Upper lobe of left lung (tissue), 6 donors: ENCODE results near the gene MBD3L5. TPM values are rescaled to one million over a fixed set of nuclear protein-coding genes. Genes with fewer than 3 reads are reported as not detected.

Experiments used
- ATAC-seq, 2 donors: fragments of 200-7000 bp; cut with Tn5 transposase; one replicate each; pipeline ENCODE4 v1.9.1; 2022; ENCODE audit warnings: mild to moderate bottlenecking in 2 of 2, moderate library complexity in 2 of 2; ENCODE audit not compliant: low FRiP score in 2 of 2
- DNase-seq, 2 donors: peaks; one replicate each; pipeline ENCODE4 v3.0.0-alpha.2; 2019 to 2020
- H3K27ac ChIP-seq, 4 donors: fragments of 200-600 bp; sonication (generic); one replicate each; pipeline ENCODE4 v1.5.1; 2016 to 2019
- H3K27me3 ChIP-seq, 4 donors: fragments of 200-600 bp; sonication (generic); one replicate each; pipeline ENCODE4 v1.5.1; 2017 to 2019
- H3K36me3 ChIP-seq, 4 donors: fragments of 200-600 bp; sonication (generic); one replicate each; pipeline ENCODE4 v1.5.1; 2016 to 2019
- H3K4me1 ChIP-seq, 4 donors: fragments of 200-600 bp; sonication (generic); one replicate each; pipeline ENCODE4 v1.5.1; 2018 to 2019
- H3K4me3 ChIP-seq, 4 donors: fragments of 200-600 bp; sonication (generic); one replicate each; pipeline ENCODE4 v1.5.1; 2017 to 2019; ENCODE audit warnings: mild to moderate bottlenecking in 2 of 4, moderate library complexity in 1 of 4
- H3K9me3 ChIP-seq, 4 donors: fragments of 200-600 bp; sonication (generic); one replicate each; pipeline ENCODE4 v1.5.1; 2018 to 2019
- CTCF ChIP-seq, 6 experiments: fragments of 450-650 bp in 4 of 6; fragments of 200-600 bp in 2 of 6; sonication (generic) in 2 of 6; IDR thresholded peaks; one replicate each; pipeline ENCODE4 v1.5.1; 2016 to 2019; ENCODE audit warnings: antibody characterized with exemption in 6 of 6
- EP300 ChIP-seq, 4 donors: sonication (generic); formaldehyde crosslinking; IDR thresholded peaks; one replicate each; pipeline ENCODE4 v1.5.1; 2017; ENCODE audit warnings: antibody characterized with exemption in 4 of 4, control low read depth in 2 of 4
- POLR2A ChIP-seq, 4 donors: fragments of 450-650 bp; IDR thresholded peaks; one replicate each; pipeline ENCODE4 v1.5.1; 2016 to 2017; ENCODE audit warnings: antibody characterized with exemption in 4 of 4, mild to moderate bottlenecking in 2 of 4
- POLR2AphosphoS5 ChIP-seq, 2 donors: sonication (generic); formaldehyde crosslinking; IDR thresholded peaks; one replicate each; pipeline ENCODE4 v1.5.1; 2017; ENCODE audit warnings: antibody characterized with exemption in 2 of 2
- WGBS, 2 donors: methylation state at CpG; one replicate each; pipeline ENCODE4 v1.1.5; 2017 to 2018; 5-methylcytosine and 5-hydroxymethylcytosine counted together
- total RNA-seq, 6 donors: library from RNA; depleted of rRNA in 4 of 6; stranded (reverse); fragments of >200 nt in 4 of 6; gene quantifications; one replicate each; pipeline versions ENCODE4 v1.1.0 to v1.2.1, GENCODE V29; 2016 to 2021
- donor health status: DM: no; HTN: no; CAD: no; lungs with moderate emphysema.
- donor health status: DM: no; HTN: yes; CAD: no; lungs with severe emphysema.

The MBD3L5 gene
- total RNA-seq, 6 donors from 2014 or later: not detected

GRCh38 chr19:7004313-7004931 lies 26.0 kb upstream of the MBD3L5 start:
- H3K4me3 ChIP-seq: no peak overlapping the region
- DNase-seq (no peak), ATAC-seq (peak in 1 of 2 donors; percentile 75)

GRCh38 chr19:7006135-7006704 lies 24.2 kb upstream of the MBD3L5 start:
- DNase-seq (no peak), ATAC-seq (no peak)
- H3K27me3 ChIP-seq: no peaks in the 10 kb centered on the region
- no peaks in the 10 kb centered on the region for H3K9me3 ChIP-seq
- H3K4me1 ChIP-seq: no peaks in the 10 kb centered on the region
- no peak for TF ChIP-seq POLR2AphosphoS5 (IDR thresholded peaks at IDR 0.05)
- no peak for TF ChIP-seq EP300 (IDR thresholded peaks at IDR 0.05)
- no peak for TF ChIP-seq POLR2A (IDR thresholded peaks at IDR 0.05)
- no peak for TF ChIP-seq CTCF (IDR thresholded peaks at IDR 0.05)
- no peaks in the 10 kb centered on the region for H3K36me3 ChIP-seq
- H3K4me3 ChIP-seq: no peak overlapping the region
- H3K27ac ChIP-seq: no peak overlapping the region
- 81 to 89% methylated on average over 9 to 11 of the region's 11 CpGs for WGBS, 2 donors

More at GRCh38 chr19:7004313-7004931, 26.0 kb upstream of the MBD3L5 start:
- Histone ChIP-seq H3K36me3 (no peaks in the 10 kb centered on the region), H3K4me1 (no peaks in the 10 kb centered on the region), H3K27me3 (no peaks in the 10 kb centered on the region), H3K27ac (no peak overlapping the region), H3K9me3 (no peaks in the 10 kb centered on the region)
- 90 to 94% methylated on average over 14 to 18 of the region's 18 CpGs for WGBS, 2 donors
- TF ChIP-seq POLR2A (IDR thresholded peaks at IDR 0.05): no peak
- no peak for TF ChIP-seq POLR2AphosphoS5 (IDR thresholded peaks at IDR 0.05)
- no peak for TF ChIP-seq CTCF (IDR thresholded peaks at IDR 0.05)
- TF ChIP-seq EP300 (IDR thresholded peaks at IDR 0.05): no peak

- no peaks in the 10 kb centered on the region for H3K9me3 ChIP-seq
- no peak for DNase-seq
- no peak for ATAC-seq
- H3K4me3 ChIP-seq: no peak overlapping the region
- TF ChIP-seq CTCF (IDR thresholded peaks at IDR 0.05) (no peak), EP300 (IDR thresholded peaks at IDR 0.05) (no peak), POLR2A (IDR thresholded peaks at IDR 0.05) (no peak), POLR2AphosphoS5 (IDR thresholded peaks at IDR 0.05) (no peak)
- H3K27me3 ChIP-seq: no peaks in the 10 kb centered on the region
- 55 to 58% methylated on average over 4 of the region's 4 CpGs for WGBS, 2 donors
- no peak overlapping the region for H3K27ac ChIP-seq
- no peaks in the 10 kb centered on the region for H3K4me1 ChIP-seq
- H3K36me3 ChIP-seq: no peaks in the 10 kb centered on the region
Measured at GRCh38 chr19:7007859-7008258, 22.5 kb upstream of the MBD3L5 start.

- 77 to 90% methylated on average over 8 to 12 of the region's 12 CpGs for WGBS, 2 donors
- no peaks in the 10 kb centered on the region for H3K27me3 ChIP-seq
- H3K27ac ChIP-seq: no peak overlapping the region
- H3K4me3 ChIP-seq: no peak overlapping the region
- H3K4me1 ChIP-seq: no peaks in the 10 kb centered on the region
- H3K9me3 ChIP-seq: no peaks in the 10 kb centered on the region
- TF ChIP-seq EP300 (IDR thresholded peaks at IDR 0.05) (no peak), POLR2AphosphoS5 (IDR thresholded peaks at IDR 0.05) (no peak), CTCF (IDR thresholded peaks at IDR 0.05) (no peak), POLR2A (IDR thresholded peaks at IDR 0.05) (no peak)
- DNase-seq: no peak
- no peaks in the 10 kb centered on the region for H3K36me3 ChIP-seq
- ATAC-seq: no peak
Measured at GRCh38 chr19:7010722-7011593, 19.4 kb upstream of the MBD3L5 start.
